ENCODE measurements around the gene UTP18.

- no peak for TF ChIP-seq POLR2A (IDR thresholded peaks at IDR 0.05)
- TF ChIP-seq, protein P1, sequence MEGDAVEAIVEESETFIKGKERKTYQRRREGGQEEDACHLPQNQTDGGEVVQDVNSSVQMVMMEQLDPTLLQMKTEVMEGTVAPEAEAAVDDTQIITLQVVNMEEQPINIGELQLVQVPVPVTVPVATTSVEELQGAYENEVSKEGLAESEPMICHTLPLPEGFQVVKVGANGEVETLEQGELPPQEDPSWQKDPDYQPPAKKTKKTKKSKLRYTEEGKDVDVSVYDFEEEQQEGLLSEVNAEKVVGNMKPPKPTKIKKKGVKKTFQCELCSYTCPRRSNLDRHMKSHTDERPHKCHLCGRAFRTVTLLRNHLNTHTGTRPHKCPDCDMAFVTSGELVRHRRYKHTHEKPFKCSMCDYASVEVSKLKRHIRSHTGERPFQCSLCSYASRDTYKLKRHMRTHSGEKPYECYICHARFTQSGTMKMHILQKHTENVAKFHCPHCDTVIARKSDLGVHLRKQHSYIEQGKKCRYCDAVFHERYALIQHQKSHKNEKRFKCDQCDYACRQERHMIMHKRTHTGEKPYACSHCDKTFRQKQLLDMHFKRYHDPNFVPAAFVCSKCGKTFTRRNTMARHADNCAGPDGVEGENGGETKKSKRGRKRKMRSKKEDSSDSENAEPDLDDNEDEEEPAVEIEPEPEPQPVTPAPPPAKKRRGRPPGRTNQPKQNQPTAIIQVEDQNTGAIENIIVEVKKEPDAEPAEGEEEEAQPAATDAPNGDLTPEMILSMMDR (IDR thresholded peaks at IDR 0.05 in 8 of 11, conservative IDR thresholded peaks at IDR 0.05 in 3 of 11) = no peak
Observed at GRCh38 chr17:51289696-51290111, 29.4 kb downstream of the UTP18 start.
